Measurements from ENCODE around the gene LHFPL4.
"Not testable (repeated sequence)": the region's sequence is repeated elsewhere in the genome, so short reads cannot be mapped to it uniquely, and the experiment has no call there.

The LHFPL4 gene

GRCh38 chr3:9553021-9553947 is at the start of gene LHFPL4:
TSS of gene LHFPL4 (minus strand) at chr3:9553822. CDS start at chr3:9552679, 1,143 bp downstream.
- no peak within 1 kb of the TSS for H3K4me3 ChIP-seq
- in situ Hi-C loops (cut with MboI; ENCODE audit: low sequenced_read_pairs): no loop called here
- H3K4me1 ChIP-seq: no peaks in the 10 kb centered on the region
- DNase-seq (ENCODE audit: low spot score in 2 of 2): no peak
- no peaks in the 10 kb centered on the region for H3K36me3 ChIP-seq (replicated peaks)
- H3K9me3 ChIP-seq: no peaks in the 10 kb centered on the region
- no peaks in the 10 kb centered on the region for H3K27me3 ChIP-seq (ENCODE audit: low read depth)

- no peak for DNase-seq (ENCODE audit: low spot score in 2 of 2)
- 0 out of 2 replicates have a peak, but pooled peaks cover 2% of the 10 kb centered on the region for H3K9me3 ChIP-seq
- H3K36me3 ChIP-seq (replicated peaks): no peaks in the 10 kb centered on the region
- no peaks in the 10 kb centered on the region for H3K27me3 ChIP-seq (ENCODE audit: low read depth)
- no peak overlapping the region for H3K4me3 ChIP-seq
- in situ Hi-C loops (cut with MboI; ENCODE audit: low sequenced_read_pairs): no loop called here
- H3K4me1 ChIP-seq: no peaks in the 10 kb centered on the region
Observed at GRCh38 chr3:9602620-9603019, 49.0 kb upstream of the LHFPL4 start.

GRCh38 chr3:9601006-9601581 is 47.5 kb upstream of the LHFPL4 start:
- in situ Hi-C loops (cut with MboI; ENCODE audit: low sequenced_read_pairs); H3K4me1 ChIP-seq; DNase-seq (ENCODE audit: low spot score in 2 of 2); H3K27me3 ChIP-seq (ENCODE audit: low read depth); H3K4me3 ChIP-seq; H3K36me3 ChIP-seq (replicated peaks); H3K9me3 ChIP-seq: not testable (repeated sequence)

GRCh38 chr3:9600597-9600996 is 47.0 kb upstream of the LHFPL4 start:
- Histone ChIP-seq H3K4me3 (no peak overlapping the region), H3K9me3 (0 out of 2 replicates have a peak, but pooled peaks cover 2% of the 10 kb centered on the region), H3K4me1 (no peaks in the 10 kb centered on the region), H3K27me3 (ENCODE audit: low read depth) (no peaks in the 10 kb centered on the region), H3K36me3 (replicated peaks) (no peaks in the 10 kb centered on the region)
- in situ Hi-C loops (cut with MboI; ENCODE audit: low sequenced_read_pairs): no loop called here
- DNase-seq (ENCODE audit: low spot score in 2 of 2): no peak

- Histone ChIP-seq H3K4me1 (no peaks in the 10 kb centered on the region), H3K36me3 (replicated peaks) (no peaks in the 10 kb centered on the region), H3K9me3 (0 out of 2 replicates have a peak, but pooled peaks cover 2% of the 10 kb centered on the region), H3K27me3 (ENCODE audit: low read depth) (no peaks in the 10 kb centered on the region), H3K4me3 (no peak overlapping the region)
- in situ Hi-C loops (cut with MboI; ENCODE audit: low sequenced_read_pairs): no loop called here
- DNase-seq (ENCODE audit: low spot score in 2 of 2): no peak
Observed at GRCh38 chr3:9598783-9599387, 45.3 kb upstream of the LHFPL4 start.

GRCh38 chr3:9595877-9596276 is 42.3 kb upstream of the LHFPL4 start:
- DNase-seq (ENCODE audit: low spot score in 2 of 2): no peak
- in situ Hi-C loops (cut with MboI; ENCODE audit: low sequenced_read_pairs): no loop called here
- H3K9me3 ChIP-seq: 0 out of 2 replicates have a peak, but pooled peaks cover 2% of the 10 kb centered on the region
- H3K36me3 ChIP-seq (replicated peaks): no peaks in the 10 kb centered on the region
- H3K27me3 ChIP-seq (ENCODE audit: low read depth): no peaks in the 10 kb centered on the region
- no peaks in the 10 kb centered on the region for H3K4me1 ChIP-seq
- no peak overlapping the region for H3K4me3 ChIP-seq

GRCh38 chr3:9591781-9592180 is 38.2 kb upstream of the LHFPL4 start:
- H3K9me3 ChIP-seq; H3K27me3 ChIP-seq (ENCODE audit: low read depth); DNase-seq (ENCODE audit: low spot score in 2 of 2); in situ Hi-C loops (cut with MboI; ENCODE audit: low sequenced_read_pairs); H3K4me1 ChIP-seq; H3K36me3 ChIP-seq (replicated peaks); H3K4me3 ChIP-seq: not testable (repeated sequence)

- Histone ChIP-seq H3K27me3 (ENCODE audit: low read depth) (peaks cover 4% of the 10 kb centered on the region; the same call in 1 of the 2 replicates), H3K4me1 (no peaks in the 10 kb centered on the region), H3K36me3 (replicated peaks) (no peaks in the 10 kb centered on the region), H3K4me3 (no peak overlapping the region), H3K9me3 (no peaks in the 10 kb centered on the region)
- DNase-seq (ENCODE audit: low spot score in 2 of 2): no peak
- in situ Hi-C loops (cut with MboI; ENCODE audit: low sequenced_read_pairs): no loop called here
Observed at GRCh38 chr3:9590282-9590791, 36.7 kb upstream of the LHFPL4 start.

GRCh38 chr3:9583792-9584191 is 30.2 kb upstream of the LHFPL4 start:
- Histone ChIP-seq H3K27me3 (ENCODE audit: low read depth) (peaks cover 4% of the 10 kb centered on the region; the same call in 1 of the 2 replicates), H3K4me3 (no peak overlapping the region), H3K4me1 (no peaks in the 10 kb centered on the region), H3K9me3 (no peaks in the 10 kb centered on the region), H3K36me3 (replicated peaks) (no peaks in the 10 kb centered on the region)
- in situ Hi-C loops (cut with MboI; ENCODE audit: low sequenced_read_pairs): no loop called here
- no peak for DNase-seq (ENCODE audit: low spot score in 2 of 2)

- H3K36me3 ChIP-seq (replicated peaks): no peaks in the 10 kb centered on the region
- no peaks in the 10 kb centered on the region for H3K9me3 ChIP-seq
- H3K27me3 ChIP-seq (ENCODE audit: low read depth): peaks cover 4% of the 10 kb centered on the region; the same call in 1 of the 2 replicates
- no peaks in the 10 kb centered on the region for H3K4me1 ChIP-seq
- in situ Hi-C loops (cut with MboI; ENCODE audit: low sequenced_read_pairs): no loop called here
- no peak overlapping the region for H3K4me3 ChIP-seq
- no peak for DNase-seq (ENCODE audit: low spot score in 2 of 2)
Observed at GRCh38 chr3:9583371-9583770, 29.7 kb upstream of the LHFPL4 start.

- Histone ChIP-seq H3K4me1 (no peaks in the 10 kb centered on the region), H3K9me3 (no peaks in the 10 kb centered on the region), H3K36me3 (replicated peaks) (no peaks in the 10 kb centered on the region), H3K27me3 (ENCODE audit: low read depth) (peaks cover 4% of the 10 kb centered on the region; the same call in 1 of the 2 replicates), H3K4me3 (no peak overlapping the region)
- DNase-seq (ENCODE audit: low spot score in 2 of 2): no peak
- in situ Hi-C loops (cut with MboI; ENCODE audit: low sequenced_read_pairs): no loop called here
Observed at GRCh38 chr3:9582332-9582731, 28.7 kb upstream of the LHFPL4 start.

GRCh38 chr3:9581742-9582141 is 28.1 kb upstream of the LHFPL4 start:
- H3K27me3 ChIP-seq (ENCODE audit: low read depth): peaks cover 4% of the 10 kb centered on the region; the same call in 1 of the 2 replicates
- no peak for DNase-seq (ENCODE audit: low spot score in 2 of 2)
- H3K4me3 ChIP-seq: no peak overlapping the region
- no peaks in the 10 kb centered on the region for H3K9me3 ChIP-seq
- in situ Hi-C loops (cut with MboI; ENCODE audit: low sequenced_read_pairs): no loop called here
- no peaks in the 10 kb centered on the region for H3K36me3 ChIP-seq (replicated peaks)
- H3K4me1 ChIP-seq: no peaks in the 10 kb centered on the region

GRCh38 chr3:9569054-9569453 is 15.4 kb upstream of the LHFPL4 start:
- in situ Hi-C loops (cut with MboI; ENCODE audit: low sequenced_read_pairs): no loop called here
- no peaks in the 10 kb centered on the region for H3K9me3 ChIP-seq
- no peaks in the 10 kb centered on the region for H3K4me1 ChIP-seq
- H3K27me3 ChIP-seq (ENCODE audit: low read depth): no peaks in the 10 kb centered on the region
- H3K36me3 ChIP-seq (replicated peaks): no peaks in the 10 kb centered on the region
- DNase-seq (ENCODE audit: low spot score in 2 of 2): no peak
- H3K4me3 ChIP-seq: no peak overlapping the region

GRCh38 chr3:9565316-9565715 is 11.7 kb upstream of the LHFPL4 start:
- no peaks in the 10 kb centered on the region for H3K4me1 ChIP-seq
- no peaks in the 10 kb centered on the region for H3K27me3 ChIP-seq (ENCODE audit: low read depth)
- in situ Hi-C loops (cut with MboI; ENCODE audit: low sequenced_read_pairs): no loop called here
- H3K36me3 ChIP-seq (replicated peaks): no peaks in the 10 kb centered on the region
- H3K4me3 ChIP-seq: no peak overlapping the region
- DNase-seq (ENCODE audit: low spot score in 2 of 2): no peak
- no peaks in the 10 kb centered on the region for H3K9me3 ChIP-seq
